ENCODE results near the gene HS3ST1. TPM values are rescaled to one million over a fixed set of nuclear protein-coding genes. Genes with fewer than 3 reads are reported as not detected.

HS3ST1 gene
- total and polyA plus RNA-seq, 2 donors = 3.0 to 15.8 TPM

GRCh38 chr4:11451716-11452115 lies 23.0 kb upstream of the HS3ST1 start:
- Histone ChIP-seq H3K27ac (ENCODE audit: low read depth) (no peak overlapping the region), H3K4me1 (ENCODE audit: insufficient read depth) (no peaks in the 10 kb centered on the region), H3K36me3 (ENCODE audit: insufficient read depth) (no peaks in the 10 kb centered on the region), H3K4me3 (ENCODE audit: low read depth, low read length) (no peak overlapping the region)
- no peak for DNase-seq (ENCODE audit: extremely low spot score)
- WGBS = 90% methylated on average over 1 of the region's 1 CpG

DNA sequence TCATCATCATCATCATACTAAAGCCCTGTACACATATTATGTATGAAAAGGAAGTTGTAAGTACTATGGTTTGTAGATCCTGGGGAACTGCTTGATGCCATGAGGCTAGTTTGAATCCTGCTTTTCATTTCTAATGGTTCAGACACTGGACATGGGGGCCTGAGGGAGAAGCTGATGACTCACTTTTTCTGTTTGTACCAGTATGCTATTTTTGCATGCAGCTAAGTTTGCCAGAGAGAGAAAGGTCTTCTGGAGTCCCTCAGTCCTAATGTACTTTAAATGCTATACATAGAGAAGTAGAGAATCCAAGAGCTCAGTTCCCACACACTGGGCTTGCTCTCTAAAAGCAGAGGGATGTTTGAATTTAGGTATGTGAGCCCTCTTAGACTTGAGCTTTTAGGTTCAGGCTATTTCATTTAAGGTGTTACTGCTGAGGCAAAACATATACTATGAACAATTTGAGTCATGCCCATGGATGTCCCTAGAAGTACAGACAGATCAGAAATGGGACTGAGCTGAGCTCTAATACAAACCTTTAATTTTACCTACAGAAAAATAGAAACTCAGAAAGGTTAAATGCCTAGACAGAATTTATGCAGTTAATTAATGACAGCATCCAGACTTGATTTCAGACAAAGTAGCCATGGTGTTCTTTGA lies 17.6 kb upstream of the HS3ST1 start:
- H3K27ac ChIP-seq (ENCODE audit: low read depth) = no peak overlapping the region
- no peak overlapping the region for H3K4me3 ChIP-seq (ENCODE audit: low read depth, low read length)
- H3K36me3 ChIP-seq (ENCODE audit: insufficient read depth) = no peaks in the 10 kb centered on the region
- no peak for DNase-seq (ENCODE audit: extremely low spot score)
- no peaks in the 10 kb centered on the region for H3K4me1 ChIP-seq (ENCODE audit: insufficient read depth)

GRCh38 chr4:11441194-11441556 lies 12.5 kb upstream of the HS3ST1 start:
- 92% methylated on average over 1 of the region's 1 CpG for WGBS
- H3K4me1 ChIP-seq (ENCODE audit: insufficient read depth) = no peaks in the 10 kb centered on the region
- DNase-seq (ENCODE audit: extremely low spot score) = no peak

DNA sequence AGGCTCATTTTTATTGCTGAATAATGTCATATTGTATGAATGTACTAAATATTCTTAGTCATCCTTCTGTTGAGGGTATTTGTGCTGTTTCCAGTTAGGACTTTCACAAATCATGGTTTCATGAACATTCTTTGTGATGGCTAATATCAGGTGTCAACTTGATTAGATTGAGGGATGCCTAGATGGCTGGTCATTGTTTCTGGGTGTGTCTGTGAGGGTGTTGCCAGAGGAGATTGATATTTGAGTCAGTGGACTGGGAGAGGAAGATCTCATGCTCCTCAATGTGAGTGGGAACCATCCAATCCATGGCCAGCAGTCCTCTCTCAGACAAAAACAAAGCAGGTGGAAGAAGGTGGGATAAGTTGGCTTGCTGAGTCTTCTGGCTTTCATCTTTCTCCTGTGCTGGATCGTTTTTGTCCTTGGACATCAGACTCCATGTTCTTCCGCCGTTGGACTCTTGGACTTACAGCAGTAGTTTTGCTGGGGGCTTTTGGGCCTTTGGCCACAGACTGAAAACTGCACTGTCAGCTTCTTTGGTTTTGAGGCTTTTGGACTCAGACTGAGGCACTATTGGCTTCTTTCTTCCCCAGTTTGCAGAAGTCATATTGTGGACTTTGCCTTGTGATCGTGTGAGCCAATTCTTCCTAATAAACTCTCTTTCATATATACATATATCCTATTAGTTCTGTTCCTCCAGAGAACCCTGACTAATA lies 11.9 kb upstream of the HS3ST1 start:
- Histone ChIP-seq H3K27ac (ENCODE audit: low read depth) (no peak overlapping the region), H3K4me1 (ENCODE audit: insufficient read depth) (no peaks in the 10 kb centered on the region), H3K4me3 (ENCODE audit: low read depth, low read length) (no peak overlapping the region), H3K36me3 (ENCODE audit: insufficient read depth) (no peaks in the 10 kb centered on the region)
- DNase-seq (ENCODE audit: extremely low spot score) = no peak
- 78% methylated on average over 4 of the region's 4 CpGs for WGBS

More at GRCh38 chr4:11441194-11441556, 12.5 kb upstream of the HS3ST1 start:
- Histone ChIP-seq H3K27ac (ENCODE audit: low read depth) (no peak overlapping the region), H3K4me3 (ENCODE audit: low read depth, low read length) (no peak overlapping the region), H3K36me3 (ENCODE audit: insufficient read depth) (no peaks in the 10 kb centered on the region)

DNA sequence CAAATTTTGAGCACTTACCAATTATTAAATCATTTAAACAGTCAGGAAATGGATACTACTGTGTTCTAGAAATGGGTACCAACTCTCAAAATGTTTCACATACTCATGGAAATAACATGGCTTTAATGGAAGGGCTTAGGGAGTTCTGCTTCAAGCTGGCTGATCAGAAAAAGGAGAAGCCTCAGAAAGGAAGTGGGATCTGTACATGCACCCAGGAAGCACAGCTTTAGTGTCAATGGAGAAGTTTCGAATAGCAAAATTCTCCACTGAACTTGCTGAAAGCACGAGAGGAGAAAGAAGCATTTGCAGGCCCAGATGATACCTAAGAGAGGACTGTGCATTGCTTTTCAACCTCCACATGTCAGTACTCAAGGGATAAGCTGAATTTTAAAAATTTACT lies 11.1 kb upstream of the HS3ST1 start:
- H3K4me3 ChIP-seq (ENCODE audit: low read depth, low read length) = no peak overlapping the region
- DNase-seq (ENCODE audit: extremely low spot score) = no peak
- H3K27ac ChIP-seq (ENCODE audit: low read depth) = no peak overlapping the region
- no peaks in the 10 kb centered on the region for H3K4me1 ChIP-seq (ENCODE audit: insufficient read depth)
- H3K36me3 ChIP-seq (ENCODE audit: insufficient read depth) = no peaks in the 10 kb centered on the region
- WGBS = 89% methylated on average over 2 of the region's 2 CpGs

DNA sequence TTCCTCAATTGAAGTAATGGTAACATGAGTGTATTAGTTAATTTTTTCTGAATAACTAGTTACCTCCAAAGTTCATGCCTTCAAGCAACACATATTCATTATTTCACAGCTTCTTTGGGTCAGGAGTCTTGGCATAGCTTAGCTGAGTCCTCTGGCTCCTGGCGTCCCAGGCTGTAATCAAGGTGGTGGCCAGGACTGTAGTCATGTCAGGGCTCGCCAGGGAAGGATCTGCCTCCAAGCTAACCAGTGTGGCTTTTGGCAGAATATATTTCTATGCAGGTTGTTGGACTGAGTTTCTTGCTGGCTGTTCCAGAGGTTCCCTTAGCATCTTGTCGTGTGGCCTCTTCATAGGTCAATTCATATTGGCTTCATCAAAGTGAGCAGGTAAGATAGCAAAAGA lies 10.0 kb upstream of the HS3ST1 start:
- no peak for DNase-seq (ENCODE audit: extremely low spot score)
- Histone ChIP-seq H3K4me1 (ENCODE audit: insufficient read depth) (no peaks in the 10 kb centered on the region), H3K4me3 (ENCODE audit: low read depth, low read length) (no peak overlapping the region), H3K36me3 (ENCODE audit: insufficient read depth) (no peaks in the 10 kb centered on the region), H3K27ac (ENCODE audit: low read depth) (no peak overlapping the region)
- WGBS = 89% methylated on average over 3 of the region's 3 CpGs

DNA sequence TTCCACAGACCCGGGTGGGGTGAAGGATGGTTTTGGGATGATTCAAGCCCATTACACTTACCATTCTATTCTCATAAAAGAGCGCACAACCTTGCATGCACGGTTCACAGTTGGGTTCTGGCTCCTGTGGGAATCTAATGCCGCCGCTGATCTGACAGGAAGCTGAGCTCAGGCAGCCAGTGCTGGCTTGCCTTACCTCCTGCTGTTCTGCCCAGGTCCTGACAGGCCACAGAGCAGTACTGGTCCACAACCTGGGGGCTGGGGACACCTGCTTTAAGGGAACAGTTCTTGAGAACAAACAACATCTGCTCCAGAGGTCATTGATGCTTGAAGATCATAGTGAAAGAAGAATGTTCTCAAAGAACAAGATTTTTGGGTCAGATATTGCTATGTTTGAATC lies 8.0 kb upstream of the HS3ST1 start:
- DNase-seq (ENCODE audit: extremely low spot score) = no peak

GRCh38 chr4:11436084-11436483 lies 7.4 kb upstream of the HS3ST1 start:
- Histone ChIP-seq H3K27ac (ENCODE audit: low read depth) (no peak overlapping the region), H3K4me1 (ENCODE audit: insufficient read depth) (no peaks in the 10 kb centered on the region), H3K4me3 (ENCODE audit: low read depth, low read length) (no peak overlapping the region), H3K36me3 (ENCODE audit: insufficient read depth) (no peaks in the 10 kb centered on the region)
- no peak for DNase-seq (ENCODE audit: extremely low spot score)
- whole genome bisulfite sequencing = 70% methylated on average over 2 of the region's 2 CpGs

More for the DNA sequence above, 8.0 kb upstream of the HS3ST1 start:
- no peak overlapping the region for H3K4me3 ChIP-seq (ENCODE audit: low read depth, low read length)
- no peaks in the 10 kb centered on the region for H3K4me1 ChIP-seq (ENCODE audit: insufficient read depth)
- no peaks in the 10 kb centered on the region for H3K36me3 ChIP-seq (ENCODE audit: insufficient read depth)
- 66% methylated on average over 5 of the region's 5 CpGs for WGBS
- no peak overlapping the region for H3K27ac ChIP-seq (ENCODE audit: low read depth)

DNA sequence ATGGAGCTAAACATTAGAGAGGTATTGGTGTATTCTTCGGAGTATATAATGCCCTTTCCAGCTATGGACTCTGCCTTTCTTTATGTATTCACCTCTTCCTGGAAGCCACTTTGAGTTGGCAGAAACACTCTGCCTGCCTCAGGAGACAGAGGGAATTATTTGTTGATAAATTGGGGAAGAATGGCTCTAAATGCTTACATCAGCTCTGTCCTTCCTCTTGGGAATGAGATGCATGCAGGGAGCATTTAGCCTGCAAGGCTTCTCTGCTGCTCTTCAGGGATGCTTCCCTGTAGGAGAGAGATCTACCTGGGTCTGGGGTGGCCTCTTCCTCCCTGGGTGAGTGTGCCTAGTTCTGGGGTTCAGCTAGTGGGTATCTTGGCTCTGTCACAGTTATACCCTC lies 6.9 kb upstream of the HS3ST1 start:
- Histone ChIP-seq H3K4me1 (ENCODE audit: insufficient read depth) (no peaks in the 10 kb centered on the region), H3K4me3 (ENCODE audit: low read depth, low read length) (no peak overlapping the region), H3K27ac (ENCODE audit: low read depth) (no peak overlapping the region), H3K36me3 (ENCODE audit: insufficient read depth) (no peaks in the 10 kb centered on the region)
- 97% methylated on average over 1 of the region's 1 CpG for WGBS
- no peak for DNase-seq (ENCODE audit: extremely low spot score)

GRCh38 chr4:11431111-11431510 lies 2.4 kb upstream of the HS3ST1 start:
- DNase-seq (ENCODE audit: extremely low spot score) = no peak
- H3K27ac ChIP-seq (ENCODE audit: low read depth) = no peak overlapping the region
- no peak overlapping the region for H3K4me3 ChIP-seq (ENCODE audit: low read depth, low read length)
- H3K4me1 ChIP-seq (ENCODE audit: insufficient read depth) = no peaks in the 10 kb centered on the region
- no peaks in the 10 kb centered on the region for H3K36me3 ChIP-seq (ENCODE audit: insufficient read depth)
- WGBS = 82% methylated on average over 4 of the region's 4 CpGs

GRCh38 chr4:11430536-11430935 lies 1.8 kb upstream of the HS3ST1 start:
- Histone ChIP-seq H3K27ac (ENCODE audit: low read depth) (no peak overlapping the region), H3K4me3 (ENCODE audit: low read depth, low read length) (no peak overlapping the region), H3K36me3 (ENCODE audit: insufficient read depth) (no peaks in the 10 kb centered on the region), H3K4me1 (ENCODE audit: insufficient read depth) (no peaks in the 10 kb centered on the region)
- 93% methylated on average over 2 of the region's 2 CpGs for WGBS
- no peak for DNase-seq (ENCODE audit: extremely low spot score)

DNA sequence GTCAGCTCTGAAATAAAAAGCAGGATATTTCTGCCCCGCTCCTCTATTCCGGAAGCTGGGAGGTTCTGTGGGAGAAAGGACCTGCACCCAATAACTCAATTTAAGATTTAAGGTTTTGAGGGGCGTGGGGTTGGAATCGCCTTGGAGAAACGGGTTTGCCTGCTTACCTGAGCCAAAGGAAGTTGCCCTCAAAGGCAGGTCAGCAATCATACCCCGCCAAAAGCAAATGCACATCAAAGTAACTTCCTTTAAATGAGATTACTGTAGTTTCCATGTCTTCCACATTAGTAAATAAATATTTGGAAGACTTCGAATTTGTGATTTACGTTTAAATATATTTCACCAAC lies 978 bp upstream of the HS3ST1 start:
- 51% methylated on average over 8 of the region's 8 CpGs for WGBS
- Histone ChIP-seq H3K4me3 (ENCODE audit: low read depth, low read length) (peak overlapping the region; percentile 52), H3K4me1 (ENCODE audit: insufficient read depth) (no peaks in the 10 kb centered on the region), H3K27ac (ENCODE audit: low read depth) (no peak overlapping the region), H3K36me3 (ENCODE audit: insufficient read depth) (no peaks in the 10 kb centered on the region)
- no peak for DNase-seq (ENCODE audit: extremely low spot score)

GRCh38 chr4:11428899-11429698 lies 405 bp upstream of the HS3ST1 start:
- peak; percentile 59 for DNase-seq (ENCODE audit: extremely low spot score)
- 2% methylated on average over 64 of the region's 64 CpGs for WGBS
- Histone ChIP-seq H3K36me3 (ENCODE audit: insufficient read depth) (no peaks in the 10 kb centered on the region), H3K4me1 (ENCODE audit: insufficient read depth) (no peaks in the 10 kb centered on the region), H3K27ac (ENCODE audit: low read depth) (peak overlapping the region; percentile 53), H3K4me3 (ENCODE audit: low read depth, low read length) (peak overlapping the region; percentile 52)

Data from urinary bladder (tissue), 4 donors.